Loucy (cell line): ENCODE results near the gene RSRC1.

ENCODE experiments used
- H2AFZ ChIP-seq: fragments of 200-600 bp; sonication (generic); 2 replicates; pipeline ENCODE4 v1.6.0; 2016; ENCODE audit warnings: antibody characterized with exemption, mild to moderate bottlenecking, low read length, moderate library complexity
- H3F3A ChIP-seq: fragments of 200-600 bp; 2 replicates; pipeline ENCODE4 v1.6.0; 2016; ENCODE audit warnings: antibody characterized with exemption, low read depth, mild to moderate bottlenecking
- H3K27me3 ChIP-seq: fragments of 200-600 bp; sonication (generic); 2 replicates; pipeline ENCODE4 v1.6.1; 2014; ENCODE audit warnings: low read length, mild to moderate bottlenecking; ENCODE audit not compliant: insufficient read depth, poor library complexity, severe bottlenecking
- H3K36me3 ChIP-seq: fragments of 200-600 bp; sonication (generic); 2 replicates; pipeline ENCODE4 v1.6.1; 2016; ENCODE audit warnings: low read length; ENCODE audit not compliant: insufficient read depth
- H3K4me1 ChIP-seq: fragments of 200-600 bp; sonication (generic); 2 replicates; pipeline ENCODE4 v1.5.1; 2014; ENCODE audit warnings: low read length, mild to moderate bottlenecking; ENCODE audit not compliant: insufficient read depth, poor library complexity, severe bottlenecking
- H3K4me2 ChIP-seq: fragments of 200-600 bp; sonication (generic); 2 replicates; pipeline ENCODE4 v1.6.0; 2014; ENCODE audit warnings: antibody characterized with exemption, low read length, low read depth, mild to moderate bottlenecking; ENCODE audit not compliant: poor library complexity, severe bottlenecking
- H3K4me3 ChIP-seq: fragments of 200-600 bp; sonication (generic); 2 replicates; pipeline ENCODE4 v1.5.1; 2014; ENCODE audit warnings: low read length, mild to moderate bottlenecking, mixed read lengths; ENCODE audit not compliant: poor library complexity, severe bottlenecking
- H3K79me2 ChIP-seq: fragments of 200-600 bp; sonication (generic); 2 replicates; pipeline ENCODE4 v1.6.1; 2014; ENCODE audit warnings: low read length; ENCODE audit not compliant: insufficient read depth
- H3K9ac ChIP-seq: fragments of 200-600 bp; sonication (generic); 2 replicates; pipeline ENCODE4 v1.6.0; 2014; ENCODE audit warnings: mild to moderate bottlenecking, low read depth, low read length, moderate library complexity; ENCODE audit not compliant: poor library complexity, severe bottlenecking
- H3K9me2 ChIP-seq: fragments of 200-600 bp; sonication (generic); replicated peaks from 2 replicates; pipeline ENCODE4 v1.6.1; 2016; ENCODE audit warnings: low read depth, low read length, mixed read lengths
- H3K9me3 ChIP-seq: fragments of 200-600 bp; sonication (generic); 2 replicates; pipeline ENCODE4 v1.6.1; 2014; ENCODE audit warnings: mild to moderate bottlenecking, antibody characterized with exemption, low read length, low read depth; ENCODE audit not compliant: insufficient read depth
- H4K20me1 ChIP-seq: fragments of 200-600 bp; sonication (generic); 2 replicates; pipeline ENCODE4 v1.6.0; 2014; ENCODE audit warnings: antibody characterized with exemption, low read length, mild to moderate bottlenecking; ENCODE audit not compliant: insufficient read depth, poor library complexity, severe bottlenecking
- EZH2phosphoT487 ChIP-seq: fragments of 200-600 bp; IDR thresholded peaks from 2 replicates; pipeline ENCODE4 v1.6.1; 2018; ENCODE audit warnings: antibody characterized with exemption, mild to moderate bottlenecking, moderate library complexity, borderline replicate concordance
- TF ChIP-seq, protein P1 (sequence below): fragments of 200-600 bp; sonication (generic); conservative IDR thresholded peaks from 2 replicates; pipeline ENCODE4 v1.5.1; 2014; ENCODE audit warnings: mild to moderate bottlenecking, antibody characterized with exemption, low read length

RSRC1 gene

DNA sequence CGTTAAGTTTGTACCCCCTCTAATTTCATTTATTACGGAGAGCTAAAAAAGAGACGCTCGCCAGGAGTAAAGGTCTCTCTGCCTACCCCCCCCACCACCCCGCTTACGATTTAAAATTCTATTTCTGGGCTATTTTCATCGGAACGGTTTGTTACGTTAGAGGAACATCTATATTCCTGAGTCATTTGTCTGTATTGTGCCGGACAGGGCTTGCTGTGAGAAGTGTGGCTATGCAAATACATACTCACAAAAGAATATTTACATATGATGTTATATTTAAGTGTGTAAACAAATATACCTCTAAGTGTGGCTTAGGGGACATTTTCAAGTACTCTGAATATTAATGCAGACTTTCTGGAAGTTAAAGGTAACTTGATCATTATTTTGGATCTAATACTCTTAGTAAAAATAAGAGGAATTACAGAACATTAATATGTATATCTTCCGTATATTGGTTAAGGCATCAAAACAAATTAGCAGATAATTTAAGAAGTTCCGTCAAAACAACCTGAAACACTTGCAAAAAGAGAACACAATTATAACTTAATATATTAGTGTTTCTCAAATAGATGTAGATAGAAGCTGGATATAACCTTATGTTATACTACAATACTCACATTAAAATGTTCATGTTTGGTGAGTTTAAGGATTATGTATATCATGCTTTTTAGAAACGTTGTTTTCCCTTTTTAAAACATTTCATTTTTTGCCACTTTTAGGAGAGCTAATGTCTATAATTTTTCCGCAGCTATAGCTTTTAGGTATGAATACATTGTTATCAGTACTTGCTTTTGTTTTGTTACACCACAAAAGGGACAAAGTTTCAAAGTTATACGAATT lies 2.1 kb upstream of the RSRC1 start:
- Histone ChIP-seq H3K4me1 (peaks cover 28% of the 10 kb centered on the region), H3F3A (no peaks in the 10 kb centered on the region), H3K36me3 (no peaks in the 10 kb centered on the region), H3K4me3 (no peak overlapping the region), H2AFZ (no peak overlapping the region; the same call in 1 of the 2 replicates), H3K9ac (no peak overlapping the region), H3K79me2 (peaks cover 27% of the 10 kb centered on the region), H3K27me3 (no peaks in the 10 kb centered on the region), H4K20me1 (peaks cover 14% of the 10 kb centered on the region), H3K9me2 (no peaks in the 10 kb centered on the region), H3K4me2 (no peak overlapping the region), H3K9me3 (no peaks in the 10 kb centered on the region)
- TF ChIP-seq EZH2phosphoT487, result no peak
- TF ChIP-seq, protein P1, sequence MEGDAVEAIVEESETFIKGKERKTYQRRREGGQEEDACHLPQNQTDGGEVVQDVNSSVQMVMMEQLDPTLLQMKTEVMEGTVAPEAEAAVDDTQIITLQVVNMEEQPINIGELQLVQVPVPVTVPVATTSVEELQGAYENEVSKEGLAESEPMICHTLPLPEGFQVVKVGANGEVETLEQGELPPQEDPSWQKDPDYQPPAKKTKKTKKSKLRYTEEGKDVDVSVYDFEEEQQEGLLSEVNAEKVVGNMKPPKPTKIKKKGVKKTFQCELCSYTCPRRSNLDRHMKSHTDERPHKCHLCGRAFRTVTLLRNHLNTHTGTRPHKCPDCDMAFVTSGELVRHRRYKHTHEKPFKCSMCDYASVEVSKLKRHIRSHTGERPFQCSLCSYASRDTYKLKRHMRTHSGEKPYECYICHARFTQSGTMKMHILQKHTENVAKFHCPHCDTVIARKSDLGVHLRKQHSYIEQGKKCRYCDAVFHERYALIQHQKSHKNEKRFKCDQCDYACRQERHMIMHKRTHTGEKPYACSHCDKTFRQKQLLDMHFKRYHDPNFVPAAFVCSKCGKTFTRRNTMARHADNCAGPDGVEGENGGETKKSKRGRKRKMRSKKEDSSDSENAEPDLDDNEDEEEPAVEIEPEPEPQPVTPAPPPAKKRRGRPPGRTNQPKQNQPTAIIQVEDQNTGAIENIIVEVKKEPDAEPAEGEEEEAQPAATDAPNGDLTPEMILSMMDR, result no peak

DNA sequence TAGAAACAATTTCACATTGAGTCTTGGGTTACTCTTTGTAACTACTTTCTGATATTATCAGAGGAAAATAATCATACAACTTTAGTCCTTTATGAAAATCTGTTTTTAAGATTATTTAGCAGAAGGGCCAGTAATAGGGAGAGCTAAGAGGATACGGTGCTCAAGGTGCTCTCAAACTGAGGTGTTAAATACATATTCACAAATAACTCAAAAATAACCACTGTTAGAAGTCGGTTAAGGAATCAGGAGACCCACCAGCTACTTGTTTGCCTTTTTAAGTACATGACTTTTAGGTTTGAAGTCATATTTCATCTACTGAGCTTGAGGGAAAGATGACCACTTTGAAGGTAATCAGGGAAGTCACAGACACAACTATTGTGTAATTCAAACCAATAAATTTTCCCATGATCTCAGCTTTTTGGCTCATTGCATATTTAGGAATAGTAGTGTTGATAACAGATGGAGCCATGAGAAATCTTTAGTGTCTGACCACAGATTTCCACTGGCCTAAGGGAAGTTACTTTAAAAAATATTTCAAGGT lies 1.4 kb upstream of the RSRC1 start:
- Histone ChIP-seq H3K4me2 (peak overlapping the region; percentile 83), H3K9ac (peak overlapping the region; percentile 72), H3K9me3 (no peaks in the 10 kb centered on the region), H3K79me2 (peaks cover 34% of the 10 kb centered on the region), H3K36me3 (no peaks in the 10 kb centered on the region), H4K20me1 (peaks cover 14% of the 10 kb centered on the region), H3K9me2 (no peaks in the 10 kb centered on the region), H3K4me1 (peaks cover 28% of the 10 kb centered on the region), H3F3A (no peaks in the 10 kb centered on the region), H2AFZ (peak overlapping the region; percentile 99; the same call in 1 of the 2 replicates), H3K27me3 (no peaks in the 10 kb centered on the region), H3K4me3 (no peak overlapping the region)
- TF ChIP-seq EZH2phosphoT487, result no peak
- TF ChIP-seq, protein P1, result no peak

DNA sequence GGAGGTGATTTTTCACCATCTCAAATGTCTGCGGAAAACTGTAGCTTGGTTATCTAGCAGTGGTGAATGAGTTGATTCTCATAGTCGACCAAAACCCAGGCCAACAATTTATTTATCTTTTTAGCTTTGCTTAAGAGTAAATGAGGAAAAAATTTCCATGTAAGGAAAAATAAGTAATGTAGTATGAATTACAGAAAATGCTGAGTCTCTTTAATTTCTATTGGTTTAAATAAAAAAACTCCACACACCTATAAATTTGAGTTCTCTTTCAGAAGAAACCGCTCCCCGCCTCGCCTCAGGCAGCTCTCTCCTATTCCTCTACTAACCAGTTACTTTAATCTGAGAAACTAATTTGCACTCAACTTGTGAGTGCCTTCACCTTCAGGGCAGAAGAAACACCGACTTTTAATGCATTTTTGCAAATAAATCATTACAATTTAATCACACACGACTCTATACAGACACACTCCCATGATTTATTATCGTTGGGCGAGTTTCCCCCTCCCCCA lies 540 bp upstream of the RSRC1 start:
- H3K36me3 ChIP-seq, result no peaks in the 10 kb centered on the region
- peaks cover 14% of the 10 kb centered on the region for H4K20me1 ChIP-seq
- no peaks in the 10 kb centered on the region for H3K9me3 ChIP-seq
- H3F3A ChIP-seq, result no peaks in the 10 kb centered on the region
- H3K9ac ChIP-seq, result peak overlapping the region; percentile 72
- H3K27me3 ChIP-seq, result no peaks in the 10 kb centered on the region
- peaks cover 28% of the 10 kb centered on the region for H3K4me1 ChIP-seq
- H3K4me2 ChIP-seq, result peak overlapping the region; percentile 83
- H3K9me2 ChIP-seq, result no peaks in the 10 kb centered on the region
- TF ChIP-seq, protein P1, result no peak
- no peak for TF ChIP-seq EZH2phosphoT487
- H2AFZ ChIP-seq, result peak overlapping the region; percentile 99
- peaks cover 42% of the 10 kb centered on the region for H3K79me2 ChIP-seq
- peak overlapping the region; percentile 96 for H3K4me3 ChIP-seq
